GM21529 (cell line): Measurements from ENCODE around the gene AGO3.
"Not testable (repeated sequence)": the region's sequence is repeated elsewhere in the genome, so short reads cannot be mapped to it uniquely, and the experiment has no call there.

ENCODE experiments used
- ATAC-seq: cut with Tn5 transposase; IDR thresholded peaks from one replicate; pipeline ENCODE4 v1.9.1; 2021; ENCODE audit not compliant: unreplicated experiment

The AGO3 gene

GRCh38 chr1:35924838-35925237 lies 6.1 kb upstream of the AGO3 start:
- no peak for ATAC-seq

- no peak for ATAC-seq
Measured at GRCh38 chr1:35925741-35926140, 5.2 kb upstream of the AGO3 start.

GRCh38 chr1:35927472-35927871 lies 3.4 kb upstream of the AGO3 start:
- no peak for ATAC-seq

GRCh38 chr1:35929730-35930592 lies 944 bp upstream of the AGO3 start:
- ATAC-seq = peak; percentile 3

- peak; percentile 26 for ATAC-seq
Measured at GRCh38 chr1:35931446-35932157, 697 bp downstream of the AGO3 start.

GRCh38 chr1:35932158-35932636 lies 1.3 kb downstream of the AGO3 start:
- ATAC-seq = no peak

GRCh38 chr1:35932941-35933340 lies 2.0 kb downstream of the AGO3 start:
- no peak for ATAC-seq

GRCh38 chr1:35935442-35936388 lies 4.8 kb downstream of the AGO3 start:
- ATAC-seq = no peak

GRCh38 chr1:35936838-35937237 lies 5.9 kb downstream of the AGO3 start:
- no peak for ATAC-seq

GRCh38 chr1:35939484-35939883 lies 8.6 kb downstream of the AGO3 start:
- ATAC-seq = no peak

GRCh38 chr1:35945327-35945726 lies 14.4 kb downstream of the AGO3 start:
- no peak for ATAC-seq

GRCh38 chr1:35947547-35947946 lies 16.6 kb downstream of the AGO3 start:
- ATAC-seq = no peak

GRCh38 chr1:35958558-35958957 lies 27.7 kb downstream of the AGO3 start:
- no peak for ATAC-seq

- ATAC-seq = no peak
Measured at GRCh38 chr1:35959304-35959703, 28.4 kb downstream of the AGO3 start.

- no peak for ATAC-seq
Measured at GRCh38 chr1:35962952-35963351, 32.0 kb downstream of the AGO3 start.

- not testable (repeated sequence) for ATAC-seq
Measured at GRCh38 chr1:35964277-35964676, 33.4 kb downstream of the AGO3 start.

- no peak for ATAC-seq
Measured at GRCh38 chr1:35968396-35968795, 37.5 kb downstream of the AGO3 start.

- ATAC-seq = no peak
Measured at GRCh38 chr1:35971601-35972000, 40.7 kb downstream of the AGO3 start.

GRCh38 chr1:35972631-35973030 lies 41.7 kb downstream of the AGO3 start:
- not testable (repeated sequence) for ATAC-seq

- ATAC-seq = no peak
Measured at GRCh38 chr1:35980090-35980489, 49.2 kb downstream of the AGO3 start.

- ATAC-seq = no peak
Measured at GRCh38 chr1:35988237-35988636, 57.3 kb downstream of the AGO3 start.
